ENCODE results near the gene VGLL2.

VGLL2 gene

DNA sequence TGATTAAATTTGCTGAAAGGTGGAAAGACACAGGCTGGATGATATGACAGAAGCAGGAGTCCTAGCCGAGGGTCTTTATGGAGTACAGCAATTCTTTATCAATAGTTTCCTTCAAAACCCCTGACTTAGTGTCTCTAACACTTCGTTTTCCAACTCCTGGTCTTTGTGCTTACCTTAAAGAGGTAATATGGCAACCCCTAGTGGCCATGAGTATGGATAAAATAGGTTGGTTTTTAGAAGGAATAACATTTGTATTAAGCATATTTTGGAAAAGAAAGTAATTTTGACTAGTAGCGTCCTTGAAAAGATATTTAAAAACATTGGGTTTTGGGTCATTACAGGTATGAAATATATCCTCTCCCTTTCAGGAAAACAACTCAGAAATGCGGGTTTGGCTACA is 51.9 kb downstream of the VGLL2 start:
- no peak for DNase-seq
